GM19467 (cell line): Measurements from ENCODE around the gene TBX2.

ENCODE experiments used
- ATAC-seq: cut with Tn5 transposase; IDR thresholded peaks from one replicate; pipeline ENCODE4 v1.9.1; 2021; ENCODE audit warnings: mild to moderate bottlenecking, moderate library complexity; ENCODE audit not compliant: unreplicated experiment

The TBX2 gene

DNA sequence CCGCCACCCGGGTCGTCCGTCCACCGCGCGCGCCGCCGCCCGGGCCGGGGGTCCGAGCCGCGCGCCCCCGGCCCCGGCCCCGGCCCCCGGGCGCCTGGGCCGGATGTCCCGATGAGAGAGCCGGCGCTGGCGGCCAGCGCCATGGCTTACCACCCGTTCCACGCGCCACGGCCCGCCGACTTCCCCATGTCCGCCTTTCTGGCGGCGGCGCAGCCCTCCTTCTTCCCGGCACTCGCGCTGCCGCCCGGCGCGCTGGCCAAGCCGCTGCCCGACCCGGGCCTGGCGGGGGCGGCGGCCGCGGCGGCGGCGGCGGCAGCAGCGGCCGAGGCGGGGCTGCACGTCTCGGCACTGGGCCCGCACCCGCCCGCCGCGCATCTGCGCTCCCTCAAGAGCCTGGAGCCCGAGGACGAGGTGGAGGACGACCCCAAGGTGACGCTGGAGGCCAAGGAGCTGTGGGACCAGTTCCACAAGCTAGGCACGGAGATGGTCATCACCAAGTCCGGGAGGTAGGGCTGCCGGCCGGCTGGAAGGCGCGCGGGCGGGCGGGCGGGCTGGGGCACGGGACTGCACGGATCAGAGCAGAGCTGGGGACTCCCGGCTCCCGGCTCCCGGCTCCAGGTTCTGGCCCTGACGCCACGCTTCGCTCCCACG is 548 bp downstream of the TBX2 start:
- no peak for ATAC-seq

DNA sequence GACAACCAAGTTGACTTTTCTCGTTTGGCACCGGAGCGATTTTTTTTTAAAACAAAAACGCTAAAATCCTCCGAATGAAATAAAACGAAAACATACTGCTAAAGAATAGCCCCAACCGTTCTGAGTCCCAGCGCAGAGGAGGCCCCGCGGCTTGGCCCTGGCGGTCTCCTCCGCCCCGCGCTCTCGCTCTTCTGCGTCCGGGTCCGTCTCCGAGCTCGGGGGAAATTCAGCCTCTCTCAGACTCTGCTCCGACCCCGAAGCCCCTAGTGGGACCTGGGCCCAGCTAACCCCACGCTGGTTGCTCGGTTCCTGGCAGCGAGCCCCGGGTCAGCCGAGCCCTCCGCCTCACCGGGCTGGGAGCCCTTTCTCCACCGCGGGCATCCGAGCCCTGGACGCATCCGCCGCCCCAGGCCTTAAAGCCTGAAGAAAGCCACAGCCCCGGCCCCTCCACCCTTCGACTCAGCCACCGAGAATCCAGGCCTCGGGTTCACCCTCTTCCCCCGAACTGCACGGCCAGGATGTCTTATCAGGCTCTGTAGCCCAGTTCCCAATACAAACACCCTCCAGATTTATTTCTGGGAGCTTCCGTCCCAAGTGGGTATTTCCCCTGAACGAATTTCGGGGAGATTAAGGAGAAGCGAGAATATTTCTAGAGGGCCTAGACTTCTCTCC is 1.2 kb downstream of the TBX2 start:
- ATAC-seq: no peak

DNA sequence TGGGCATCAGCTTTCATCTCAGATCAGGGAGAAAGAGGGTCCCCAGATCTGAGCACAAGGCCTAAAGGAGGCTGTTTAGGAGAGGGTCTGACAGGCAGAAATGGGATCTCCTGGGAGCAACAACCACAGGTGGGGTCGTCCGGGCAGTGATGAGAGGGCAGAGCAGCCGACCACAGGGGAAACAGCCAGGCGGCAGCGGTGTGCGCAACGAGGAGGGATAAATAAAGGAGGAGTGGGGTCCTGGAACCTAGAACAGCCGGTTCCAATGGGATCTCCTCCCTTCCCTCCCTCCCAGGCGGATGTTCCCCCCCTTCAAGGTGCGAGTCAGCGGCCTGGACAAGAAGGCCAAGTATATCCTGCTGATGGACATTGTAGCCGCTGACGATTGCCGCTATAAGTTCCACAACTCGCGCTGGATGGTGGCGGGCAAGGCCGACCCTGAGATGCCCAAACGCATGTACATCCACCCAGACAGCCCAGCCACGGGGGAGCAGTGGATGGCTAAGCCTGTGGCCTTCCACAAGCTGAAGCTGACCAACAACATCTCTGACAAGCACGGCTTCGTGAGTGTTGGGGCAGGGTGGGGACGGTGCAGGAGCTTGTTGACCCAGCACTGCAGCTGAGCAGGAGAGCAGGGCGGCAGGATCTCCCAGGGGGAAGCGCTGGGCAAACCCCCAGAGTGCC is 1.9 kb downstream of the TBX2 start:
- no peak for ATAC-seq

DNA sequence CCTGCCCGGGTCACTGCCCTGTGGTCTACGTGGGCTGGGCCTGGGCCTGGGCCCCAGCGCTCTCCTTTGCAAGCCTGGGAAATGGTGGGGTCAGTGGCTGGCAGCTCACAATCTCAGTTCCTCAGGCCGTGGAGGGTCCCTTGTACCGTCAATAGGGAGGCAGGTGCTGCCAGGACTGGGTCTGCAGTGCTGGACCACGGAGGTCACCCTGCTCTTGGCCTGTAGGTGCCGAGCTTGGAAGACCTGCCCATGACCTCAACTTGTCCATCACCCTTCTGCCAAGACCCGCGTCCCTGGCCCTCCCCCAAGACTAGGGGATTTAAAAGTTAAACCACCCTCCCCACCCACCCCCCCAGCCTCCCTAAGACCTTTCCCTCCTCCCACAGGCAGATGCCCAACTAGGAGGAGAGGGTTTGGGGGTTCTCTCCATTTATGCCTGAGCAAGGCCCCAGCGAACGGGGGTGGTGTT is 2.5 kb downstream of the TBX2 start:
- ATAC-seq: no peak

DNA sequence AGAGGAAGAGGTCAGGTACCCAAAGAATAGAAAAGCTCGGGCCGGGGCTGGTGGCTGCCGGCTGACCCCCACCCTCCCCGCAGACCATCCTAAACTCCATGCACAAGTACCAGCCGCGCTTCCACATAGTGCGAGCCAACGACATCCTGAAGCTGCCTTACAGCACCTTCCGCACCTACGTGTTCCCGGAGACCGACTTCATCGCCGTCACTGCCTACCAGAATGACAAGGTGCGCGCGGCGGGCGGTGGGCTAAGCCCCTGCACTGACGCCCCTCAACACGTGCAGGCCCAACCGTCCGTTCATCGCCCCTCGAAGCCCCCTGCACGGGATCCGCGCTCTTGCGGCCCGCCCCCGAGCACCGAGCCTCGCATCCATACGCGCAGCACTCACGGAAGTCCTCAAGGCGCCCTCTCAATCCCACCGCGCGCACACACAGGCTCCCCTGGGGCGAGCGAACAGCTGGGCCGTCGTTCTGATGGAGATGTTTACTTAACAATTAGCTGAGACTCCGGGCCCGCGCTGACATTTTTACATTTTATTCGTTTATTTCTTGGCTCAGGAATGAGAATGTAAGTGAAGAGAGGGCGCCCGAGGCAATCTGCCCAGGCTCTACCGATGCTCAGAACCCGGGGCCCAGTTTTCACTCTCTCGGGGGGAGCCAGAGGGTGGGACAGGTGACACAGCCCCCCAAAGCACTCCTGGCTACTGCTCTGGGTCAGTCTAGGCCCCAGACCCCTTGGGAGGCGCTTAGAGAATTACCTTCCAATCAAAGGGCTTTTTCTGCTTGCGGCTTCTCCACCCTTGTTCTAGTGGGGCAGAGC is 3.5 kb downstream of the TBX2 start:
- no peak for ATAC-seq

DNA sequence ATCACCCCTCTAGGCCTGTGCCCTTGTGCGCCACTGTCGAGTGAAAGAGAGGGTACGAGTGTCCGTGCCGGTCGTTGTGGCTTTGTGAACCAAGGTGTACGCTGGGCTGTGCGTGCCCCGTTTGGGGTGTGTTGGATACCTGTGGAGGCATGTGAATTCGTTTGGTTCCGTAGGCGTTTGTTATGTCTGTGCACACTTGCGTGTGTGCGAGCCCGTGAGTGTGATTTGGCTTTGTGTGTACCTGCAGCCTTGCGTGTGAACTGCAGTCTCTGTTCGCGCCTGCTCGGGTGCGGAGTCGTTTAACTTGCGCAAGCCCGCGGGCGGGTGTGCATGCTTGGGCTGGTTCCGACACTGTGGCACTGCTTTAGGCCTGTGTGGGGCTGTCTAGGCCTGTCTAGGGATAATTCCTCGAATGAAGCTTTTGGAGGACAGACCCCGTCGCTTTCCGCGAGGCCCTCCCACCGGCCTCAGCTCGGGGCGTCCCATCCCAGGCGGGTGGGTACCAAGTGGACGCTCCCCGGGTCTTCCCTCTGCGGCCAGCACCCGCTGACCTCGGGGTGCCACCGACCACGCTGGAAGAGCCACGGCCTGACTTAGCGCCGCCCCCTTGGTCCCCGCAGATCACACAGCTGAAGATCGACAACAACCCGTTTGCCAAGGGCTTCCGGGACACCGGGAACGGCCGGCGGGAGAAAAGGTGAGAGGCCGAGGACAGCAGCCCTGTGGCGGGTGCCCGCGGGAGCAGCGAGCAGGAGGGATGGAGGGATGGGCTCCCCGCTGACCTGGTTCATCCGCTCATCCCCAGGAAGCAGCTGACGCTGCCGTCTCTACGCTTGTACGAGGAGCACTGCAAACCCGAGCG is 4.4 kb downstream of the TBX2 start:
- no peak for ATAC-seq

DNA sequence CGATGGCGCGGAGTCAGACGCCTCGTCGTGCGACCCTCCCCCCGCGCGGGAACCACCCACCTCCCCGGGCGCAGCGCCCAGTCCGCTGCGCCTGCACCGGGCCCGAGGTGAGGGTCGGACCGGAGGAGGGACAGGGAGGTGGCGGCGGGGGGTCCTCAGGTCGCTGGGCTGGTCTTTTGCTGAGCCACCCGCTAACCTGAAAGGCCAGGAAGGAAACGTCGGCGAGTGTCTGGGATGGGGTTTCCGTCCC is 4.9 kb downstream of the TBX2 start:
- ATAC-seq: no peak

DNA sequence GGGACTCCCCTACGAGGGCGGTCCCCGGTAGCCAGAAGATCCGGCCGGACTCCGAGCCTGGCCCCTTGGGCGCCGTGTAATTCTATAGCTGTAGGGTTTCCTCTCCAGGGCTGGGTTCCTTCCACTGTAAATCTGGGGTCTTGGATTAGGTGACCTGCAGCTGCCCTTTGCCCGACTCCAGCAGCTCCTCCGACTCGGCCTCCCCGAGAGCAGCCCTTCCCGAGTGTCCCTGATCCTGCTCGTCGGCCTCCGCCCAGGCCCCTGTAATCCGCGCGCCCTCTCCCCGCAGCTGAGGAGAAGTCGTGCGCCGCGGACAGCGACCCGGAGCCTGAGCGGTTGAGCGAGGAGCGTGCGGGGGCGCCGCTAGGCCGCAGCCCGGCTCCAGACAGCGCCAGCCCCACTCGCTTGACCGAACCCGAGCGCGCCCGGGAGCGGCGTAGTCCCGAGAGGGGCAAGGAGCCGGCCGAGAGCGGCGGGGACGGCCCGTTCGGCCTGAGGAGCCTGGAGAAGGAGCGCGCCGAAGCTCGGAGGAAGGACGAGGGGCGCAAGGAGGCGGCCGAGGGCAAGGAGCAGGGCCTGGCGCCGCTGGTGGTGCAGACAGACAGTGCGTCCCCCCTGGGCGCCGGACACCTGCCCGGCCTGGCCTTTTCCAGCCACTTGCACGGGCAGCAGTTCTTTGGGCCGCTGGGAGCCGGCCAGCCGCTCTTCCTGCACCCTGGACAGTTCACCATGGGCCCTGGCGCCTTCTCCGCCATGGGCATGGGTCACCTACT is 5.5 kb downstream of the TBX2 start:
- ATAC-seq: no peak

DNA sequence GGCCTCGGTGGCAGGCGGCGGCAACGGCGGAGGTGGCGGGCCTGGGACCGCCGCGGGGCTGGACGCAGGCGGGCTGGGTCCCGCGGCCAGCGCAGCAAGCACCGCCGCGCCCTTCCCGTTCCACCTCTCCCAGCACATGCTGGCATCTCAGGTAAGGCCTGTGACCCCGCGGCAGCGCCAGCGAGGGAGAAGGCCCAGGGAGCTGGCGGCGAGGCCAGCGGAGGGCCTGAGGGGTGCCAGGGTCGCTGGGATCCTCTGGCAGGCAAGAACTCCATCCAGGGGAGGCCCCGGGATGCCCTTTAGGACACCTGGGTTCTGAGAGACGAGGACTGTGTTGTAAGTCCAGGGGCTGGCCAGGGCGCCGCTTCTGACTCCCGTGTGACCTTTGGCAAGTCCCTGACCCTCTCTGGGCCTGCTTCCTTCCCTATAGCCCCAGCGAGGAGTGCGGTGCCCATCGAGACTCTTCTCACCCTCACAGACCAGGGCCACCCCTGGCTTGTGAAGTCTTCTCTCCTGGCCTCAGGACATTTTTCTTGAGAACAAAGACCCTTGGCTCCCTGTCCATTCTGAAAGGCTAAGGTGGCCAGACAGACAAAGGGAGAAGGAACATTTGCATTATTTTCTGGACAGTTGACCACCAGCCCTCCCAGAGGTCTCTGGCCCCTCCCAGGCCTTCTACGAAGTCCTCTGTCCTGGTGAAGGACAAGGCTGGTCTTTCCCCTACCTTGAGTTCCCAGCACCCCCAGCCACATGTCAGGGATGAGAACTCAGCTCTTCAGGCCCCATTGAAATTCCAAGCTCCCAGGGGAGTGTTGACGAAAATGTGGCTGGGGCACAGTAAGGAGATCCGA is 6.3 kb downstream of the TBX2 start:
- no peak for ATAC-seq

DNA sequence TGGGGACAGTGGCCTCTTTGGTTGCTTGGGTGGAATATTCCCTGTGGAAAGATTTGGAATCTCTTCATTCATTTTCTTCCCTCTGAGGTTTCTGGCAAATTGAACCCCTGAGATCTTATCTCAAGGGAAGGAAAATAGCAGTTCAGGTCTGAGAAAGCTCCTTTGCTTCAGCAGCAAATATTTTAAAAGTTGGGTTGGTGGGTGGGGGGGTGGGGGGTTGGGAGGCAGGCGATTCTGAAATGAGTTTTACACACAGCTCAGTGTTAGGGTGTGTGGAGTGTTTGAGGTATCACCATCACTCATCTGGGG is 6.8 kb downstream of the TBX2 start:
- no peak for ATAC-seq

DNA sequence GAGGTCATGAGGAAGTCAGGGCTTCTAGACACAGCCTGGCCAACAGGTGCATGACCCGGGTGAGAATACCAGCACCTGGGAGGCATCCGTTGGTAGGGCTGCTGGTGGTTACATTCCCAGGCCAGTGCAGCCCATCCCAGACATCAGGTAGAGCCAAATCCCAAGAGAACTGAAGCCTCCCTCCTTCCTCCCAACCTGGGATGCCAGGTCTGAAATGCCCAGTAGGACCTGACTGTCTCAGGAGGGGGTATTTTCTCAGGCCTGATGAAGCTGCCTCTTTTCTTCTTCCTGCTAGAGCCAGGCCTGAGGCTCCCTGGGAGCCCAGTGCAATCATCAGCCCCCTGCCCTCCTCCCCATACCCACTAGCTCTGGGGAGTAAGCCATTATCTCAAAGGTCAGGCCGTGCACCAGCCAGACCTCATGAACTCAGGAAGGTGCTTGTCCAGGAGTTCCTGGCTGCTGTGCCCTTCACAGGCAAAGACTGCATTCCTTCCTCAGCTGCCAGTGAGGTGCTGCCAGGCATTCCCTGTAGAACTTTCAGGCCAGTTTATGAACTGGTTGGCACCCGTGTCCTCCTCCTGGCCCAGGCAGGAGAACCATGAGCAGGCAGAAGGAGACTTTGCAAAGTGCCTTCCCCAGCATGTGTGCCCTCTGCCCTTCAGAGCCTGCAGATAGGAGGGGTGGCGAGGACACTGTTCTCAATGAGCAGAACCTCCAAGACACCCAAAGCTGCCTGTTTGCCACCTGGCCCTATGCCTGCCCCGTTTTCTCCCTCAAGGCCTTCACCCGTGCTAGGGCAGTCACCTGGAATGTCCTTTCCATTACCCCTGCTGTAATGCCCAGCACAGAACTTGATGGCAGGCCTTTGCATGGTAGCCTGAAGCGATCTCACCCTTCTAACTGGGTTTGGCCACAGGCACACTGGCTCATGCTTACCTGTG is 7.6 kb downstream of the TBX2 start:
- no peak for ATAC-seq

DNA sequence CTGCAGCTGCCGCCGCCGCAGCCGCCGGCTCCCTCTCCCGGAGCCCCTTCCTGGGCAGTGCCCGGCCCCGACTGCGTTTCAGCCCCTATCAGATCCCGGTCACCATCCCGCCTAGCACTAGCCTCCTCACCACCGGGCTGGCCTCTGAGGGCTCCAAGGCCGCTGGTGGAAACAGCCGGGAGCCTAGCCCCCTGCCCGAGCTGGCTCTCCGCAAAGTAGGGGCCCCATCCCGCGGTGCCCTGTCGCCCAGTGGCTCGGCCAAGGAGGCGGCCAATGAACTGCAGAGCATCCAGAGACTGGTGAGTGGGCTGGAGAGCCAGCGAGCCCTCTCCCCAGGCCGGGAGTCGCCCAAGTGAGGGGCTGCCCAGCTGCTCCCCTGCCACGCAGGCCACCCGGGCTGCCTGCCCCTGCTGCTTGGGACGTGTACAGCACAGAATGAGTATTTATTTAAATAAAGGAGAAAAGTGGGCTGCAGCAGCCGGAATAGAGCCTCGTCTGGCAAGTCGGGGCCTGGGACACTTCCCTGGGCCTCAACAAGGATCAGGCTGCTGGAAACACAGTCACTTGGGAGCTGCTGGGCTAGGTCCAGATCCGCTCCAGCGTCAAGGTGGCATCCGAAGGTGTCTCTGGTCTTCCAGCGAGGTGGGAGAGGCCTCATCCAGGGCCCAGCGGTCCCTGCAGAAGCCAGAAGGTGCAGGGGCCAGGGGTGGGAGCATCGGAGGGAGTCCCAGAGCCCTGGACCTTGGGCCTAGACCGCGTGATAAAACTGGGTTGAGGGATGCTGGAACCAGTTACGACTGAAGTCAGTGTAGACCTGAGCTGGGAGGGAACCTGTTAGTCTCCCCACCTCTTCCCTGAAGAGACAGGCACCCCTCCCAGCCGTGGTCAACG is 8.8 kb downstream of the TBX2 start:
- ATAC-seq: no peak

DNA sequence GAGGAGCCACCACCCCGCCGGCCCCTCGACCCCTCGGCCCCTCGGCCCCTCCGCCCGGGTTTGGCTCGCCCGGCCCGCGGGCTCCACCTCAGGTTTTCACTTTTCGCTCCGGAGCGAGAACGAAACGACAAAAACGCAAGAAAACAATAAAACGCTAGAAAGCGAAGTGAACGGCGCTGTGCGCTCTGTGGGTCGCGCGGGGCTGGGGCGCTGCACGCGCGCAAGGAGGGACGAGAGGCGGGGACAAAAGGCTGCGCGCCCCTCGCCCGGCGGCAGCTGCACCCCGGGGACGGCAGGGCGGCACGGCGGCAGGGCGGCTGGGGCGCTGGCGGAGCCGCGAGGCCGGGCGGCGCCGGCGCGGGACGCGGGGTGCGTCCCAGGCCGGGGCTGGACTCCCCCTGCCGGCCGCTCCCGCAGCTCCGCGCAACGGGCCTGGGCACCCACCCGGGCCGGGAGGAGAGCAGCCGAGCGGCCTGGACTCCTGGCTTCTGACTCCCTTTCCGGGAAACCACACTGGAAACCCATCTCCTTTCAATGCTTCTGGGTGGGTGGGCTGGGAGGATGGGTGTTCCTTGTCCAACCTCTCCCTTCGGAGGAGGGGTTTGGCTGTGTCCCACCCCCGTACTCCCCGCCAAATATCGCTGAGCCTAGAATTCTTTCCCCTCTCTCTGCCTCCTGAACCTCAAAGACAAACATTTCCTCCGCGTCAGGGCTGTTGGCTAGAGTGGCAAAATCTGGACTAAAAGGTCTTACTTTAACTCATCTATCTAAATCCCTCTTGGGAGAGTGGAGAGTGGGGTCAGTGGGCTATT is 9.9 kb downstream of the TBX2 start:
- no peak for ATAC-seq

DNA sequence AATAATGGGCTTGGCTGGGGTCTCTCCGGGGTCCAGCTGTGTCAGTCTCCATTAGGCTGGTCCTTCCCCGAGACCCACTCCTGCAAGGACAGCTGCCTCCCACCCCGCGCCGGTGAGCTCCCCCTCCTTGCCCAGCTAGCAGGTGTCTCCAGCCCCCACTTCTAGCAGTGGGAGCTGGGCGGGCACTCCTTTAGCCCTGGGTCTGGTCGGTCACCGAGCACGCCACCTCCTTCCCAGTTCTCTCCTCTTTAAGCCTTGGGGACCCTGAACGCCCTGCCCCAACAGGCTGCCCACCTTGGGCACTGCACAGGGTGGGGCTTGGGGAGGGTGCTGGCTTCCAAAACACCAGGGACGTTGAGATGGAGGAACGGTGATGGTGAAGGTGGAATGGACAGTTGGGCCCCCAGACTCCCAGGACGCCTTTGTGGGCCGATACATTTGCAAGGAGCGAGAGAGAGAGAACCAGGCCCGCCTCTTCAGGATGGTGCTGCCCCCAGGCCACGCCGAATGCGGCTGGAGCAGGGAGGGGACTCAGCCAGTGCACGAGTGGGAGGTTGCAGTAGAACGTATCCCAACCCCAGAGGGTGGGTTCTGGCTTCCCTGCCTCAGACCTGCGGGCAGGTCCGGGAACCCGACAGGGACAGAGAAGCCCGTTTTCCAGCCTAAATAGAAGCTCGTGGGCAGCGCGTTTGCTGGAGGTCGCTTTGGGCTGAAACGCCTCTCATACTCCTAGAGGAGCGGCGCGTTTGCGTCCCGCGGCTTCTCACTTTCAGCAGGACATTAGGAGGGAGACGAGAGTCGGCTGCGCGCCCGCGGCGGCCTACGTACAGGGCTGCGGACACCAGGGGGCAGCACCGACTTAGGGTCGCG is 10.7 kb downstream of the TBX2 start:
- no peak for ATAC-seq

DNA sequence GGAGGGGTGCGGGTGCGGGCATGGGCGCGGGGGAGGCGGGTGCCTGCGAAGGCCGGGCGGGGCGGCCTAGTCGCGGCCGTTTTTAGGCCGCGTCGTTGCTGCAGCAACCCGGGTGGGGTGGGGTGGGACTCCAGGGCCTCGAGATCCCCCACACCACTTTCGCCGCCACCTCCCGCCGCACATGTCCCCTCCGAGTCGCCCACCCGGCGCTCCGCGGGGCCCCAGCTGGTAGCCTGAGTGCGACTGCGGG is 11.3 kb downstream of the TBX2 start:
- ATAC-seq: no peak
